GM19043 (cell line): ENCODE measurements around the gene LTBP2.

Experiments used
- ATAC-seq: cut with Tn5 transposase; IDR thresholded peaks from one replicate; pipeline ENCODE4 v1.9.1; 2021; ENCODE audit warnings: low read depth; ENCODE audit not compliant: unreplicated experiment

The LTBP2 gene

DNA sequence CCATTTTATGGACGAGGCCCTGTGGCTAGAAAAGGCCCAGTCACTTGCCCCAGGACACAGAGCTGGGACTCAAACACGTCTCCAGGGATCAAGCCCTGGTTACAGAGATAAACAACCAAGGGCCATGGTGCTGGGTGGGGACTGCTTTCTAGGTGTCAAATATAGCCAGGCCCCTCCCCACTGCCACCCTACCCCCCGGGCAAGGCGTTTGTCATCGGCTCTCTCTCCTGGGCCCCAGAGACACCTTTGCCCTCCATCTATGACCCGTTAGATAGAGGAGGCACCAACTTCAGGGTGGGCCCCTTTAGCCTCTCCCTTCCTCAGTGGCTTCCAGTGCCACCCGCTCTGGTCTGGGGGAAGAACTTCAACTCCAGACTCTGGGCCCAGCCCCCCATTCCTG lies 18.0 kb downstream of the LTBP2 start:
- ATAC-seq, result no peak

DNA sequence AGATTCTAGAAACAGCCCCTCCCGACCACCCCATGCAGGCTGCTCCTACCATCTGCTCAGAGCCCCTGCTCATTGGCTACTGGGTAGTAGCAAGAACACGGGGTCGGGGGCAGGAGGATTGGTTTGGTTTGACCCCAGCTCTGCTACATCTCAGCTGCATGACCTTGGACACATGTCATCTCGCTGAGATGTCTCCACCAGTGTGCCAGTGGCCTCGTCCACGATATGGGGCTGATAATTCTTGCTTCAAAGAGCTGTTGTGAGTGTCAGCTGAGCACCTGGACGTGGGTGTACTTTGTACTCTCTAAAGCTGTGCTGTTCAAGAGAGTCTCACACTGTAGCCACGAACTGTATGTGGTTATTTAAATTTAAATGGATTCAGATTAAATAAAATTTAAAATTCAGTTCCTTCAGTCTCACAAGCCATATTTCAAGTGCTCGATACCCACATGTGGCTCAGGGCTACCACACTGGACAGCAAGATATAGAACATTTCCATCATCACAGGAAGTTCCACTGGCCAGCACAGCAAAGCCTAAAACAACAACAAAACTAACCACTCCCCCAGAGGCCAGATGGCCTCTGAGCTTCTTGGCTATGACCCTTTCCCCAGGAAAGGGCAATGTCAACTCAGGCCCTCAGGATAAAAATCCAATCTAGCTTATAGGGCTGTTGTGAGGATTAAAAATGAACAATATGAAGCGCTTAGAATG lies 18.6 kb downstream of the LTBP2 start:
- ATAC-seq, result no peak

- ATAC-seq, result no peak
Measured at GRCh38 chr14:74592476-74593201, 19.4 kb downstream of the LTBP2 start.

GRCh38 chr14:74591899-74592298 lies 20.1 kb downstream of the LTBP2 start:
- no peak for ATAC-seq

DNA sequence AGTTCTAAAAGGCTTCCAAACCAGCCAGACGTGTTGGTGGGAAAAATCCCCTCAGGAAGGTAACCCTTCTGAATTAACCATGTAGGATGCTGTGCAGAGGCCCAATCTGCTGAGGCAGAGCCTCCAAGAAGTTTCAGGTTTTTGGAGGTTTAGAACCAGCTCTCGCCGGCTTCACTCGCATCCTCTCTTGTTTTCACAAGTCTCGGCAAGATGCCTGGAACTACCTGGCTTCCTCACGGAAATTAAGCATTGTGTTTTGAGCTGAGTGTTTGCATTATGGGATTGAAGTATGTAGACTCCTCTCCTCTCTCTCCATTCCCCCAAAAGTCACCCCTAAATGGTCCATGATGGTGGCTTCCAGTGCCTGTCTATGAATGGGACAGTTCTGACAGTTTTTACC lies 20.6 kb downstream of the LTBP2 start:
- ATAC-seq, result no peak

DNA sequence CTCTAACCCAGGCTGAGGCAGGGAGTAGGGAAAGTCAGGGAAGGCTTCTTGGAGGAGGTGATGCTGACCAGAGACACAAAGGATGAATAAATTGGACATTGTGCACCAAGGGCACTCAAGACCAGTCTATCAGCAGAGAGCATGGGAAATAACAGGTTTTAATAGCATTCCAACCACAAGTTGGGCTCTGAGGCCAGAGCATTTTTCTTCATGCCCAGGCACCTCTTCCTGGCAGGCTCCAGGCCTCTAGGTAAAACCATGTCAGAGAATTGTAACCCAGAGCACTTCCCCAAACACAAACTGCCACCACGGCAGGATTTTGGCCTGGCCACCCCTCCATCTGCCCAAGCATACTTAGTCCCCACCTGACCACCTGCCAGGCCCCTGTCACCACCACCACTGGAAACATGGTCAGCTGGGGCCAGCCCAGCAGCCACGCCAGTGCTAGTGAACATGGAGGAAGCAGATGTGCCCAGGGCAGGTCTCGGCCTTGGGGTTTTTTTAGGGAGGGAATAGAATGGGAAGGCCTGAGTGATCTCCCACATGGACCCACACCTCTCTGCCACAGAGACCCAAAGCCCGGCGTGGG lies 22.7 kb downstream of the LTBP2 start:
- ATAC-seq, result no peak

GRCh38 chr14:74587363-74587707 lies 24.7 kb downstream of the LTBP2 start:
- no peak for ATAC-seq

DNA sequence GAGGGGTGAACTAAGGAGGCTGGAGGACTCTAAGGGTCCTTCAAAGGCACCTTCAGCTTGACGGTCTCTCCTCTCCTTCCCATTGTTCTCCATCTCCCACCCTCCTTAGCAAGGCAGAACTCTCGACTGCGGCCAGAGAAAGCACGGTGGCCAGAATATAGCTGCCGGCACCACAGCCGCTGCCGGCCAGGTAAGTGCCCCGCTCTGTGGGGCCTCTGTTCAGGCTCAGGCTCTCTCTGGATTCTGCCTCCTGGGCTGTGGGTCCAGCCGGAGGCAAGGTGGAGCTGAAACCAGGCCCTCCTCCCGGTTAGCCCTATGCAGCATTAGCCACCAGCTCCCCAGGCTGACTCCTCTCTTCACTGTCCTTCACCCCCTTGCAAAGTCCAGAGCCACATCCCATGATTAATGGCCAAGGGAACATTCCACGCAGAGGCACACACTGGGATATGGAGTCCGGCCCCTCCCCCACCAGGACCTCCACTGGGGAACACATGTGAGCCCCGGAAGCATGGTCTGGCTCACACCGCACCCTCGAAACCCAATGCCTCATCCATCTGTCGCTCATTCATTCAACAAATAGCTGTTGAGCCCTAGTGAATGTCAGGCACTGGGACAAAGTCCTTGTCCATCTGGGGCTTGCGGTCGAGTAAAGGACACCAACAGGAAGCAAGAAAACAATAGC lies 25.2 kb downstream of the LTBP2 start:
- no peak for ATAC-seq

DNA sequence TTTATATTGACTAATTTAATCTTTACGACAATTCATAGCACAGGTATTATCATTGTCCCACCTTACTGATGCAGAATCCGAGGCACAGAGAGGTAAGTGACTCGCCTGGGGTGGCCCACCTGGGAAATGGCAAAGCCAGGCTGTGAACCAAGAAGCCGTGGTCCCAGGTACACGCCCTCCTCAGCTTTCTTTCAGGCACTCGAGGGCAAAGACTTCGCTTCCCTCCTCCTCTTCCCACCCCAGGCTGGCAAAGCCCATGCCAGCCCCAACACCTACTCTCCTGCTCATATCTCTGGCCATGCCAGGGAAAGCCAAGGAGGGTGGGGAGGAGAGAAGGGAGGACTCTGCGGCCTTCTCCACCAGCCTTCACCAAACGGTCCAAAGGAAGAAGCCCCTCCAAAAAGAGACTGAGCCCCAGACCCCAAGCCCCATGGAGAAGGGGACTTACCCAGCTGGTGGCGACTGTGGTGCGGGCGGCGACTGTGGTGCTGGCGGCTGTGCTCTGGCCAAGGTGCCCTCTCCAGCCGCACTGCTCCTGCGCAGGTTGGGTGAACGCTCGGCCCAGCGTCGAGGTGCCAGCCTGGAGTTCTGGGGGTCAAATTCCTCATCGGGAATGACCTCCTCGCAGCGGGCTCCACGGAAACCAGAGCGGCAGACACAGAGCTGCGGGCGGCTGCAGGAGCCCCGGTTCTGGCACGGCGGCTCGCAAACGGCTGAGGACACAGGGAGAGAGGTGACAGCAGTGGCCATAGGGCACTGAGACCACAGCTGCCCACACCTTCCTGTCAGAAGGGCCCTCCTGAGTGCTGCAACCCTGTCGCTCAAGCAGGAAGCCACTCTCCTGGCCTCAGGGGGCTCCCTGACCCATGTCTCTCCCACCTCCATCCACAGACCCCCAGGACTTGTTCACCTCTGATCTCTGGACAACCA lies 26.4 kb downstream of the LTBP2 start:
- no peak for ATAC-seq

DNA sequence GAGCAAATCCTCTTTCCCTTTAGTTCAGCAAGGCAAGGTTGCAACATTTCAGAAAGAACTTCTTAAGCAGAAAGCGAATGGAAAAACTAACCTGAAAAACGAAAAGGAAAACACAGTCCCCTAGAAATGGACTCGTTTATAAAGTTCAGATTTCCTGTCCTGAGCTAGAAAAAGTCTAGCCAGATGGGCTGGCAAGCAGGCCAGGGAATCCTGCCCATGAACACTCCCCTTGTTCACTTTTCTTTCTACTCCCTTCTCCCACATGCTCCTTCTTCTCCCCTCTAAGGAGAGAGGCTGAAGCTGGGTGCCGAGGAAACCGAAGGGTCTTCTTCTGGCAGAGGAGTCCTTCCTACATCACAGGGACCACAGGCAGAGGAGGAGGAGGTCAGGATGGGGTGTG lies 27.1 kb downstream of the LTBP2 start:
- no peak for ATAC-seq

DNA sequence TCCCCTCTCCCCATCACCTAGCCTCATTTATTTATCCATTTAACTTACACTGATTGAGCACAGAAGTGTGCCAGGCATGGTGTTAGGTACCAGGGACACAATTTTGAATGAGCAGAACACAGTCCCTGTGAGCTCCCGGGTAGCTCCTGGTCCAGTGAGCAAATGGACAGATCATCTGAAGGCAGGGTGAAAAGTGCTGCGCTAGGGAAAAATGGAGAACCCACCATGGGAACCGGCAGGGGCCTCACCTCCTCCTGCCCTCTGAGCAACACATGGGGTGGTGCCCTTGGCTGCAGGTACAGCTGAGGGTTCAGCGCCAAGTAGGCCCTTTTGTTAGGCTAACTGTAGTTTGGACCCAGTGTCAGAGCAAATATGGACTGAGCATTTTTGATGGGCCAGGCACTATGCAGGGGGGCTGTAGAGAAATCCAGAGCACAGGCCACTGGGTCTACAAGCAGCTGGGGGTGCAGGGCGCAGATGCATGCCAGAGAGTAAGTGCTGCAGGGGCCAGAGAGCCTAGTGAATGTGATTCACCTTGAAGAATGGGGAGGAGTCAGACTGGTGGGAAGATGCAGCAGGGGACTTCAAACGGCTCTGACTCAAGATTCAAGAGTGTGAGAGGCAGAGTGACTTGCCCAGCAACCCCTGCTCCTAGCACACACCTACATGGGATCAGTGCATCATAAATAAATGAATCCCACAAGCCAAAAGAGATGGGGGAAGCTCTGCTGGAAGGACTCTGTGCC lies 28.2 kb downstream of the LTBP2 start:
- no peak for ATAC-seq

DNA sequence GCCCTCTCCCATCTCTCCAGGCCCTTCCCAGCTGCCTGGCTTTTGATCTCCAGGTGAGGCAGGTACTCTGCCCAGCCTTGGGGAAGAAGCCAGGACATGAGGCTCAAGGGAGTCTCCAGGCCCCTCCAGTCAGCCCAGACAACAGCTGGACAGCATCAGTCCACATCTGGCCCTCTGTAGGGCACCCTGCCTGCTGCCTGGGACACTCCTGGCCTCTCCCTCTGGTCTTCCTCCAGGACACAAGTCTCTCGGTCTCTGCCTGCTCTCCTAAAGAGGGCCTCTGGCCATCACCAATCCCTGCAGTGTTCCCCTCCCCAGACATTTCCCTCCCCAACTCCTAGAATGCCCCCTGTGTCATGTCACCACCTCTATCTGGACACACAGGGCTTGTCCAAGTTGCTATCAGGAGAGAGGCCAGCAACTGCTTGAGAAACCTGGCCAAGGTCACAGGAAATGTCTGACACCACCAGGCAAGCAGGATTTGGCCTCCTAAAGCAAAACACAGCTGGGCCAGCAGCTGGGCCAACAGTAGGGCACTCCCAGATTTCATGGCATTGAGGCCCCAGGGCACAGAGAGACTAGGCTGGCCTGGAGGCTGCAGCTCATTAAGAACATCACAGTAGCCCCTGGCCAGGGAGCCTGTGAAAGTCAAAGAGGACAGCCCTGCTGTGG lies 29.0 kb downstream of the LTBP2 start:
- ATAC-seq, result no peak

- no peak for ATAC-seq
Measured at GRCh38 chr14:74580275-74580672, 31.8 kb downstream of the LTBP2 start.

- no peak for ATAC-seq
Measured at GRCh38 chr14:74579447-74580274, 32.4 kb downstream of the LTBP2 start.

DNA sequence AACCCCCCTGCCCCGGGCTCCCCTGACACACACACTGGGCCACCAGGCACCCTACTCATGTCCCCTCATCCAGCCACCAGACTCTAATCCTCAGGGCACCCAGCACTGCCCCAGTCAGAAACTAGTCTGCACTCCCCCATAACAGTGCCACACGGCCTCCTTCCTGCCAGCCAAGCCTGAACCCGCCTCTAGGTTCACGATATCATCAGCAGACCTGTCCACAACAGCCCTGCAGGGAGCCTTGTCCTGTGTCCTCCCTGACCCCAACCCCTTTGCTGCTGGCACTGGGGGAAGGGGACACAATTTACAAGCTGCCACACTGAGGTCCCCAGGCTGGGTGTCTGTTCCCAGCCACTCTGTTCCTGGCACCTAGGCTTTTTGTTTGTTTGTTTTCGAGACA lies 33.6 kb downstream of the LTBP2 start:
- no peak for ATAC-seq

- ATAC-seq, result no peak
Measured at GRCh38 chr14:74577948-74578275, 34.1 kb downstream of the LTBP2 start.

DNA sequence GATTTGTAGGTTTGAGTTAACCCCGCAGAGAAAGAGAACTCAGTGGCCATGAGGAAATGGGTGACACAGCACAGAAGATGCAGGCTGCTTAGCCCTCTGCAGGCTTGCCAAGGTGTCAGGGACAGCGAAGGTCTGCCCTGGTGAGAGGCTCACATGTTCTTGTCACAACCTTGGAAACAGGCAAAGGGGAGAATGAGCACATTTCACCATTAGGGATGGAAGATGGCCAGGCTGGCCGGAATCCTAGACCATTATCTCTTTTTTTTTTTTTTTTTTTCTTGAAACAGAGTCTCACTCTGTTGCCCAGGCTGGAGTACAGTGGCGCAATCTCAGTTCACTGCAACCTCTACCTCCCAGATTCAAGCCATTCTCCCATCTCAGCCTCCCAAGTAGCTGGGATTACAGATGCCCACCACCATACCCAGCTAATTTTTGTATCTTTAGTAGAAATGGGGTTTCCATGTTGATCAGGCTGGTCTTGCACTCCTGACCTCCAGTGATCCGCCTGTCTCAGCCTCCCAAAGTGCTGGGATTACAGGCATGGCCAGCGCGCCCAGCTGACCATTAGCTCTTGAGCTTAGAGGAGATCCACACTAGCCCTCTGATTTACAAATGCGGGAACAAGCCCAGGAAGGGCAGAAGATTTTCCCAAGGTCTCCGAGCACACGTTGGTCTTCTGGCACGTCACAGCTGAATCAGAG lies 34.6 kb downstream of the LTBP2 start:
- no peak for ATAC-seq

DNA sequence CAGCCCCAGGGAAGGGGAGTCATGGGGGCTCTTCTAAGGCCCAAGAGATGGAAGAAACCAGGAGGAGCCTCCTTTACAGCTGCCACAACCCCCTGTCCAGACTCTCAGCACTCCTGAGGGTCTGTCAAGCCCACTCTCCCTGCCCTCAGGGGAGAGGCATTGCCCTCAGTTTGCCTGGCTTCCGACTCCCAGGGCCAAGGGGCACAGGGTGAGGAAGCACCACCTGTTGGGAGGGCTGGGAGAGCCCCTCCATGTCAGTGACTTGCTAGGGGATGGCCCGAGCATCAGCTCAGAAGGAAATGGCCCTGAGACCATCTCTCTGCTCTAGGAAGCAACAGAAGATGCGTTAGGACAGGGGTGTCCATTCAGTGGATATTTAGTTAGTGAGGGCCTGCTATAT lies 36.1 kb downstream of the LTBP2 start:
- ATAC-seq, result no peak
